CD4-positive, CD25-positive, alpha-beta regulatory T cell (primary cell): Measurements from ENCODE around the gene C8A. TPM values are rescaled to one million over a fixed set of nuclear protein-coding genes. Genes with fewer than 3 reads are reported as not detected.
A peak's percentile ranks its signal among the peaks of the same experiment; 100 is the strongest.

Experiments used
- ATAC-seq, 2 donors: fragments of 150-1000 bp; cut with Tn5 transposase; one replicate each; pipeline ENCODE4 v1.10.0; 2021; ENCODE audit warnings: low read depth in 2 of 2, moderate number of reproducible peaks in 2 of 2, moderate library complexity in 1 of 2
- DNase-seq, 3 donors: peaks; one replicate each; pipeline versions ENCODE4 v3.0.0 to v3.0.0-alpha.2; 2012 to 2022; ENCODE audit warnings: mixed read lengths in 1 of 3
- H3K27ac ChIP-seq: one replicate; pipeline ENCODE4 v1.7.0; 2013; ENCODE audit warnings: mild to moderate bottlenecking, low read length; ENCODE audit not compliant: insufficient read depth, poor library complexity, severe bottlenecking
- H3K27me3 ChIP-seq: one replicate; pipeline ENCODE4 v1.7.0; 2013; ENCODE audit warnings: low read length; ENCODE audit not compliant: control insufficient read depth, insufficient read depth
- H3K36me3 ChIP-seq: one replicate; pipeline ENCODE4 v1.7.0; 2013; ENCODE audit warnings: mild to moderate bottlenecking, low read length, moderate library complexity; ENCODE audit not compliant: control insufficient read depth, insufficient read depth
- H3K4me1 ChIP-seq: 2 replicates; pipeline ENCODE4 v1.7.0; 2013; ENCODE audit warnings: mild to moderate bottlenecking, low read length; ENCODE audit not compliant: insufficient read depth, control insufficient read depth, poor library complexity, severe bottlenecking
- H3K4me3 ChIP-seq: one replicate; pipeline ENCODE4 v1.7.0; 2013; ENCODE audit warnings: low read depth, mild to moderate bottlenecking, low read length, moderate library complexity
- H3K9me3 ChIP-seq, 2 experiments: 1 replicate in 1 of 2; 2 replicates in 1 of 2; pipeline ENCODE4 v1.7.0; 2013; ENCODE audit warnings: low read length in 2 of 2, mild to moderate bottlenecking in 1 of 2, moderate library complexity in 1 of 2; ENCODE audit not compliant: control insufficient read depth in 2 of 2
- H3K27ac Mint-ChIP-seq, 3 donors: one replicate each; pipeline ENCODE4 v1.8.0; 2020 to 2022; ENCODE audit warnings: mild to moderate bottlenecking in 3 of 3, mixed read lengths in 3 of 3, moderate library complexity in 2 of 3
- H3K27me3 Mint-ChIP-seq: one replicate; pipeline ENCODE4 v1.8.0; 2022; ENCODE audit warnings: mild to moderate bottlenecking, mixed read lengths
- H3K36me3 Mint-ChIP-seq: one replicate; pipeline ENCODE4 v1.8.0; 2020; ENCODE audit warnings: mixed read lengths
- H3K4me1 Mint-ChIP-seq, 4 donors: one replicate each; pipeline ENCODE4 v1.8.0; 2020 to 2022; ENCODE audit warnings: mixed read lengths in 4 of 4, mild to moderate bottlenecking in 1 of 4
- H3K4me3 Mint-ChIP-seq, 4 donors: one replicate each; pipeline ENCODE4 v1.8.0; 2020 to 2022; ENCODE audit warnings: mild to moderate bottlenecking in 4 of 4, mixed read lengths in 4 of 4, moderate library complexity in 3 of 4
- H3K9me3 Mint-ChIP-seq, 7 donors: one replicate each; pipeline ENCODE4 v1.8.0; 2020 to 2022; ENCODE audit warnings: mixed read lengths in 7 of 7, mild to moderate bottlenecking in 3 of 7, moderate library complexity in 2 of 7
- polyA plus RNA-seq, 4 donors: library from polyadenylated mRNA; unstranded; fragments of 300-500 nt; fragmentation: Illumina TruSeq; gene quantifications; one replicate each; pipeline ENCODE4 v1.2.3, GENCODE V29; 2021
- total RNA-seq: library from RNA; stranded (reverse); gene quantifications from one replicate; pipeline ENCODE4 v1.2.3, GENCODE V29; 2022

The C8A gene
- total and polyA plus RNA-seq, 5 donors from 2014 or later = not detected

GRCh38 chr1:56931686-56932085 is 77.1 kb downstream of the C8A start:
- H3K4me3 ChIP-seq = no peak overlapping the region
- no peaks in the 10 kb centered on the region for H3K27me3 ChIP-seq
- no peaks in the 10 kb centered on the region for H3K9me3 ChIP-seq
- H3K4me1 ChIP-seq = no peaks in the 10 kb centered on the region
- no peak overlapping the region for H3K27ac ChIP-seq
- DNase-seq (no peak), ATAC-seq (no peak)
- H3K36me3 ChIP-seq = no peaks in the 10 kb centered on the region
- peaks cover 0 to 5% (median 0%) of the 10 kb centered on the region in 7 donors for H3K9me3 Mint-ChIP-seq
- no peaks in the 10 kb centered on the region for H3K4me1 Mint-ChIP-seq
- no peak overlapping the region for H3K27ac Mint-ChIP-seq
- no peak overlapping the region for H3K4me3 Mint-ChIP-seq
- no peaks in the 10 kb centered on the region for H3K27me3 Mint-ChIP-seq
- no peaks in the 10 kb centered on the region for H3K36me3 Mint-ChIP-seq

- Mint-ChIP-seq H3K4me1 (no peaks in the 10 kb centered on the region), H3K27ac (no peak overlapping the region), H3K27me3 (no peaks in the 10 kb centered on the region), H3K9me3 (peaks cover 0 to 5% (median 0%) of the 10 kb centered on the region in 7 donors), H3K4me3 (no peak overlapping the region), H3K36me3 (no peaks in the 10 kb centered on the region)
- no peaks in the 10 kb centered on the region for H3K27me3 ChIP-seq
- H3K36me3 ChIP-seq = no peaks in the 10 kb centered on the region
- H3K9me3 ChIP-seq = no peaks in the 10 kb centered on the region
- H3K27ac ChIP-seq = no peak overlapping the region
- DNase-seq (no peak), ATAC-seq (no peak)
- no peak overlapping the region for H3K4me3 ChIP-seq
- H3K4me1 ChIP-seq = no peaks in the 10 kb centered on the region
Measured at GRCh38 chr1:56933161-56933560, 78.6 kb downstream of the C8A start.

- ATAC-seq = no peak
- Mint-ChIP-seq H3K4me3 (no peak overlapping the region), H3K4me1 (no peaks in the 10 kb centered on the region), H3K9me3 (peaks cover 0 to 5% (median 0%) of the 10 kb centered on the region in 7 donors), H3K36me3 (no peaks in the 10 kb centered on the region), H3K27ac (no peak overlapping the region), H3K27me3 (no peaks in the 10 kb centered on the region)
- no peaks in the 10 kb centered on the region for H3K9me3 ChIP-seq
- DNase-seq = no peak
- no peaks in the 10 kb centered on the region for H3K4me1 ChIP-seq
- H3K36me3 ChIP-seq = no peaks in the 10 kb centered on the region
- H3K4me3 ChIP-seq = no peak overlapping the region
- H3K27ac ChIP-seq = no peak overlapping the region
- no peaks in the 10 kb centered on the region for H3K27me3 ChIP-seq
Measured at GRCh38 chr1:56933606-56934005, 79.0 kb downstream of the C8A start.

GRCh38 chr1:56934430-56935060 is 79.9 kb downstream of the C8A start:
- DNase-seq (no peak), ATAC-seq (no peak)
- Mint-ChIP-seq H3K27me3 (no peaks in the 10 kb centered on the region), H3K27ac (no peak overlapping the region), H3K4me3 (peak overlapping the region in 1 of 4 donors; percentile 47), H3K4me1 (no peaks in the 10 kb centered on the region), H3K36me3 (no peaks in the 10 kb centered on the region), H3K9me3 (peaks cover 0 to 5% (median 0%) of the 10 kb centered on the region in 7 donors)
- H3K4me3 ChIP-seq = no peak overlapping the region
- H3K9me3 ChIP-seq = no peaks in the 10 kb centered on the region
- no peak overlapping the region for H3K27ac ChIP-seq
- no peaks in the 10 kb centered on the region for H3K4me1 ChIP-seq
- H3K27me3 ChIP-seq = no peaks in the 10 kb centered on the region
- no peaks in the 10 kb centered on the region for H3K36me3 ChIP-seq

- no peak for DNase-seq
- H3K27ac Mint-ChIP-seq = no peak overlapping the region
- Histone ChIP-seq H3K27me3 (no peaks in the 10 kb centered on the region), H3K27ac (no peak overlapping the region), H3K4me3 (no peak overlapping the region), H3K4me1 (no peaks in the 10 kb centered on the region), H3K36me3 (no peaks in the 10 kb centered on the region), H3K9me3 (no peaks in the 10 kb centered on the region)
- no peaks in the 10 kb centered on the region for H3K36me3 Mint-ChIP-seq
- ATAC-seq = no peak
- H3K4me1 Mint-ChIP-seq = no peaks in the 10 kb centered on the region
- H3K4me3 Mint-ChIP-seq = no peak overlapping the region
- H3K27me3 Mint-ChIP-seq = no peaks in the 10 kb centered on the region
- peaks cover 0 to 7% (median 0%) of the 10 kb centered on the region in 7 donors for H3K9me3 Mint-ChIP-seq
Measured at GRCh38 chr1:56938646-56939045, 84.0 kb downstream of the C8A start.

- Mint-ChIP-seq H3K9me3 (peaks cover 0 to 7% (median 0%) of the 10 kb centered on the region in 7 donors), H3K4me3 (no peak overlapping the region), H3K4me1 (no peaks in the 10 kb centered on the region), H3K27me3 (no peaks in the 10 kb centered on the region), H3K27ac (no peak overlapping the region), H3K36me3 (no peaks in the 10 kb centered on the region)
- ATAC-seq = no peak
- no peaks in the 10 kb centered on the region for H3K36me3 ChIP-seq
- H3K27me3 ChIP-seq = no peaks in the 10 kb centered on the region
- H3K9me3 ChIP-seq = no peaks in the 10 kb centered on the region
- no peak overlapping the region for H3K27ac ChIP-seq
- no peak for DNase-seq
- H3K4me3 ChIP-seq = no peak overlapping the region
- H3K4me1 ChIP-seq = no peaks in the 10 kb centered on the region
Measured at GRCh38 chr1:56939209-56939608, 84.6 kb downstream of the C8A start.

GRCh38 chr1:56940039-56940438 is 85.4 kb downstream of the C8A start:
- Mint-ChIP-seq H3K4me3 (no peak overlapping the region), H3K27me3 (no peaks in the 10 kb centered on the region), H3K36me3 (no peaks in the 10 kb centered on the region), H3K9me3 (peaks cover 0 to 7% (median 0%) of the 10 kb centered on the region in 7 donors), H3K4me1 (no peaks in the 10 kb centered on the region), H3K27ac (no peak overlapping the region)
- no peak overlapping the region for H3K27ac ChIP-seq
- no peaks in the 10 kb centered on the region for H3K4me1 ChIP-seq
- ATAC-seq (no peak), DNase-seq (no peak)
- H3K9me3 ChIP-seq = no peaks in the 10 kb centered on the region
- H3K36me3 ChIP-seq = no peaks in the 10 kb centered on the region
- H3K4me3 ChIP-seq = no peak overlapping the region
- no peaks in the 10 kb centered on the region for H3K27me3 ChIP-seq

GRCh38 chr1:56948403-56949023 is 93.9 kb downstream of the C8A start:
- H3K36me3 ChIP-seq = no peaks in the 10 kb centered on the region
- no peaks in the 10 kb centered on the region for H3K9me3 ChIP-seq
- no peak overlapping the region for H3K27ac Mint-ChIP-seq
- H3K4me1 ChIP-seq = no peaks in the 10 kb centered on the region
- no peak overlapping the region for H3K4me3 ChIP-seq
- H3K4me1 Mint-ChIP-seq = no peaks in the 10 kb centered on the region
- H3K27ac ChIP-seq = no peak overlapping the region
- no peak overlapping the region for H3K4me3 Mint-ChIP-seq
- H3K9me3 Mint-ChIP-seq = peaks cover 0 to 2% (median 0%) of the 10 kb centered on the region in 7 donors
- no peak for DNase-seq
- H3K36me3 Mint-ChIP-seq = no peaks in the 10 kb centered on the region
- H3K27me3 Mint-ChIP-seq = no peaks in the 10 kb centered on the region
- no peaks in the 10 kb centered on the region for H3K27me3 ChIP-seq
- no peak for ATAC-seq
